CD4-positive, alpha-beta T cell (primary cell): ENCODE data around the gene ILKAP. TPM values are rescaled to one million over a fixed set of nuclear protein-coding genes. Genes with fewer than 3 reads are reported as not detected.

Experiments used
- ATAC-seq: fragments of 200-7000 bp; cut with Tn5 transposase; one replicate; pipeline ENCODE4 v1.10.0; 2022; ENCODE audit warnings: mild to moderate bottlenecking; ENCODE audit not compliant: poor library complexity
- CTCF ChIA-PET: fragments of 350-600 bp; sonication (Branson Sonifier 250); formaldehyde crosslinking; loops from one replicate; lab custom pipeline; 2021; ENCODE audit warnings: antibody characterized with exemption, inconsistent platforms; lab: Charles Lee
- POLR2A ChIA-PET: fragments of 350-600 bp; sonication (Branson Sonifier 250); formaldehyde crosslinking; loops from one replicate; lab custom pipeline; 2021; ENCODE audit warnings: antibody characterized with exemption, inconsistent platforms; lab: Charles Lee
- DNase-seq, 14 experiments: peaks; one replicate each; pipeline ENCODE4 v3.0.0-alpha.2; 2013 to 2020; ENCODE audit warnings: mixed read lengths in 2 of 14
- H3K27ac ChIP-seq, 2 donors: one replicate each; pipeline versions ENCODE4 v1.5.1 to v1.7.0; 2013; ENCODE audit warnings: low read length in 2 of 2, low read depth in 1 of 2, mild to moderate bottlenecking in 1 of 2
- H3K27me3 ChIP-seq, 2 experiments: 1 replicate in 1 of 2; 2 replicates in 1 of 2; pipeline versions ENCODE4 v1.6.1 to v1.7.0; 2013; ENCODE audit warnings: low read length in 2 of 2, control low read depth in 1 of 2, mild to moderate bottlenecking in 1 of 2, moderate library complexity in 1 of 2; ENCODE audit not compliant: insufficient read depth in 2 of 2, control insufficient read depth in 1 of 2
- H3K36me3 ChIP-seq: one replicate; pipeline ENCODE4 v1.6.1; 2013; ENCODE audit warnings: low read length, control low read depth; ENCODE audit not compliant: insufficient read depth
- H3K4me1 ChIP-seq: one replicate; pipeline ENCODE4 v1.6.1; 2013; ENCODE audit warnings: low read length, control low read depth; ENCODE audit not compliant: insufficient read depth
- H3K4me3 ChIP-seq: one replicate; pipeline ENCODE4 v1.5.1; 2013; ENCODE audit warnings: mild to moderate bottlenecking, low read length, moderate library complexity
- H3K9me3 ChIP-seq, 2 experiments: 1 replicate in 1 of 2; 2 replicates in 1 of 2; pipeline versions ENCODE4 v1.6.1 to v1.7.0; 2013; ENCODE audit warnings: low read length in 2 of 2, mild to moderate bottlenecking in 2 of 2, control low read depth in 1 of 2, moderate library complexity in 1 of 2; ENCODE audit not compliant: control insufficient read depth in 1 of 2, insufficient read depth in 1 of 2
- H3K27ac Mint-ChIP-seq: one replicate; pipeline ENCODE4 v1.8.0; 2020; ENCODE audit warnings: mixed read lengths
- H3K27me3 Mint-ChIP-seq: one replicate; pipeline ENCODE4 v1.8.0; 2021; ENCODE audit warnings: mixed read lengths
- H3K36me3 Mint-ChIP-seq: one replicate; pipeline ENCODE4 v1.8.0; 2021; ENCODE audit warnings: low read depth, mixed read lengths
- H3K4me1 Mint-ChIP-seq: one replicate; pipeline ENCODE4 v1.8.0; 2021; ENCODE audit warnings: low read depth, mixed read lengths
- H3K4me3 Mint-ChIP-seq: one replicate; pipeline ENCODE4 v1.8.0; 2020; ENCODE audit warnings: mild to moderate bottlenecking, mixed read lengths
- H3K9me3 Mint-ChIP-seq: one replicate; pipeline ENCODE4 v1.8.0; 2020; ENCODE audit warnings: mixed read lengths
- CTCF ChIP-seq: fragments of 200-600 bp; IDR thresholded peaks from one replicate; pipeline ENCODE4 v1.8.0; 2022; ENCODE audit warnings: antibody characterized with exemption, mild to moderate bottlenecking
- intact Hi-C, 2 experiments: fragments of 100-400 bp; cut with DNase I in 1 of 2; cut with micrococcal nuclease in 1 of 2; formaldehyde crosslinking; loops; one replicate each; pipeline versions ENCODE4 v1.15.1 to v1.9.0; 2023 to 2025; cut with DNase I, micrococcal nuclease
- total RNA-seq, 174 experiments: library from RNA in 2 of 174; stranded (reverse) in 2 of 174; gene quantifications; one replicate each; pipeline ENCODE4 v1.2.3 and lab custom pipeline; 2021 to 2026

ILKAP gene
- total RNA-seq, 2 experiments from 2014 or later, result 133 to 143 TPM

DNA sequence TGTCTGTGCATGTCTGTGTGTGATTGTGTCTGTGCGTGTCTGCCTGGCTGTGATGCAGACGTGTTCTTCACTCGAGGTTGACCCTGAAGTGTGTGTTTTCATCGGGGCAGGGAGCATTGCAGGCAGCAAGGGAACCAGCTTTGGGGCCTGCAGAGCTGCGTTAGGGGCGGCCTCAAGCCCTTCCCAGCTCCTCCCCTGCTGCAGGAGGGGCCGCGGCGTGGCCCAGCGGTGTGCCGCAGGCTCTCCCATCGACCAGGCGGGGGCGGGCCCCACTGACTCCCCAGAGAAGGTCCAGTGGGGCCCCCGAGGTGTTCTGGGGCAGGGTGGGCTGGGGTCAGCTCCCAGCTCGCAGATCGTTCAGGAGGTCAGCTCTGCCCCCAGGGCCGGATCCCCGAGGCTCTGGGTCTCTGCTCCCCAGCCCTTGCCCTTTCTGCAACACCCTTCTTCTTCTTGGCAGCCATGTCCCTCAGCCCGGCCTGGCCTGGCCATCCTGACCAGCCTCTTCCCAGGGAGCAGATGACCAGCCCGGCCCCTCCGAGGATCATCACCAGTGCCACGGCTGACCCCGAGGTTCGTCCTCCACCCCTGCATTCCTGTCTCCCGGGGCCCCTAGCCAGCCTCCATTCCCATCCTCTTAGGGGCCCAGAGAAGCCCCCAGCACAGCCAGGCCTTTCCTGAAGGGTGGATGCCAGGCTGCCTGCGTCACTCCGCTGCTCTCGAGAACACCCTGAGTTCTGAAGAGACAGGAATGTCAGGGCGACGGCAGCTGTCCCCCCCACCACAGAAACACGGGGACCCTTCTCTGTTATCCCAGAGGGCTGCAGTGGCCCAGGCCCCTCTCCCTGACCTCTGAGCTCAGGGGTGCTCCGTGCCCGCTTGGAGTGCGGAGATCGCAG, 76.1 kb downstream of the ILKAP start:
- DNase-seq (no peak), ATAC-seq (peak; percentile 43)
- ChIA-PET CTCF (no interaction called here), POLR2A (no interaction called here)
- TF ChIP-seq CTCF, result no peak
- H3K4me1 ChIP-seq, result no peaks in the 10 kb centered on the region
- H3K4me3 Mint-ChIP-seq, result no peak overlapping the region
- H3K36me3 ChIP-seq, result no peaks in the 10 kb centered on the region
- no peak overlapping the region for H3K27ac ChIP-seq
- no peaks in the 10 kb centered on the region for H3K9me3 ChIP-seq
- no peak overlapping the region for H3K27ac Mint-ChIP-seq
- no peaks in the 10 kb centered on the region for H3K27me3 ChIP-seq
- intact Hi-C loops, result no loop called here
- H3K4me1 Mint-ChIP-seq, result no peaks in the 10 kb centered on the region
- H3K9me3 Mint-ChIP-seq, result no peaks in the 10 kb centered on the region
- H3K36me3 Mint-ChIP-seq, result no peaks in the 10 kb centered on the region
- no peaks in the 10 kb centered on the region for H3K27me3 Mint-ChIP-seq
- H3K4me3 ChIP-seq, result no peak overlapping the region

DNA sequence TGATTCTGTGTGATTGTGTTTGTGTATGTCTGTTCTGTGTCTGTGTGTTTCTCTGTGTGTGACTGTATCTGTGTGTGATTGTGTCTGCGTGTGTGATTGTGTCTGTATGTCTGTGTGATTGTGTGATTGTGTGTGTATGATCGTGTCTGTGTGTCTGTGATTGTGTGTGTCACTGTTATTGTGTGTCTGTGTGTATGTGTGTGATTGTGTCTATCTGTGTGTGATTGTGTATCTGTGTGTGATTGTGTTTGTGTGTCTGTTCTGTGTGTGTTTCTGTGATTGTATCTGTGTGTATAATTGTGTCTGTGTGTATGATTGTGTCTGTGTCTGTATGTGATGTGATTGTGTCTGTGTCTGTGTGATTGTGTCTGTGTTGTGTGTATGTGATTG, 76.7 kb downstream of the ILKAP start:
- ATAC-seq (no peak), DNase-seq (no peak)
- Histone ChIP-seq H3K27me3 (no peaks in the 10 kb centered on the region), H3K27ac (no peak overlapping the region), H3K4me3 (no peak overlapping the region), H3K36me3 (no peaks in the 10 kb centered on the region), H3K9me3 (no peaks in the 10 kb centered on the region), H3K4me1 (no peaks in the 10 kb centered on the region)
- ChIA-PET CTCF (no interaction called here), POLR2A (no interaction called here)
- no peak for TF ChIP-seq CTCF
- H3K27ac Mint-ChIP-seq, result no peak overlapping the region
- no peaks in the 10 kb centered on the region for H3K4me1 Mint-ChIP-seq
- H3K9me3 Mint-ChIP-seq, result no peaks in the 10 kb centered on the region
- no peak overlapping the region for H3K4me3 Mint-ChIP-seq
- intact Hi-C loops, result no loop called here
- H3K27me3 Mint-ChIP-seq, result no peaks in the 10 kb centered on the region
- no peaks in the 10 kb centered on the region for H3K36me3 Mint-ChIP-seq

DNA sequence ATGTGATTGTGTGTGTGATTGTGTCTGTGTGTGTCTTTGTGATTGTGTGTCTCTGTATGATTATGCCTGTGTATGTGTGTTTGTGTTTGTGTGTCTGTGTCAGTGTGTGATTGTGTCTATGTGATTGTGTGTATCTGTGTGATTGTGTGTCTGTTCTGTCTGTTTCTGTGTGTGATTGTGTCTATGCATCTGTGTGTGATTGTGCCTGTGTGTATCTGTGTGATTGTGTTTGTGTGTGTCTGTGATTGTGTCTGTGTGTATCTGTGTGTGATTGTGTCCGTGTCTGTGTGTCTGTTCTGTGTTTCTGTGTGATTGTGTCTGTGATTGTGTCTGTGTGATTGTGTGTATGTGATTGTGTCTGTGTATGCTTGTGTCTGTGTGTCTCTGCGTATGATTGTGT, 77.2 kb downstream of the ILKAP start:
- intact Hi-C loops, result no loop called here
- no peak overlapping the region for H3K27ac Mint-ChIP-seq
- no peaks in the 10 kb centered on the region for H3K4me1 Mint-ChIP-seq
- H3K4me3 ChIP-seq, result no peak overlapping the region
- ATAC-seq (no peak), DNase-seq (no peak)
- no peaks in the 10 kb centered on the region for H3K9me3 Mint-ChIP-seq
- no peak overlapping the region for H3K4me3 Mint-ChIP-seq
- ChIA-PET POLR2A (no interaction called here), CTCF (no interaction called here)
- H3K36me3 Mint-ChIP-seq, result no peaks in the 10 kb centered on the region
- H3K27me3 ChIP-seq, result no peaks in the 10 kb centered on the region
- no peaks in the 10 kb centered on the region for H3K9me3 ChIP-seq
- no peaks in the 10 kb centered on the region for H3K27me3 Mint-ChIP-seq
- no peaks in the 10 kb centered on the region for H3K4me1 ChIP-seq
- H3K27ac ChIP-seq, result no peak overlapping the region
- H3K36me3 ChIP-seq, result no peaks in the 10 kb centered on the region
- no peak for TF ChIP-seq CTCF
